ENCODE results near the gene SH2D3C.
"Not testable (repeated sequence)": the region's sequence is repeated elsewhere in the genome, so short reads cannot be mapped to it uniquely, and the experiment has no call there.

The SH2D3C gene

GRCh38 chr9:127767410-127767809, 11.1 kb downstream of the SH2D3C start:
- peak; percentile 32 for DNase-seq

- no peak for DNase-seq
Measured at GRCh38 chr9:127765418-127765817, 13.0 kb downstream of the SH2D3C start.

GRCh38 chr9:127763918-127764384, 14.5 kb downstream of the SH2D3C start:
- DNase-seq = peak; percentile 31

- DNase-seq = no peak
Measured at GRCh38 chr9:127762111-127762676, 16.3 kb downstream of the SH2D3C start.

GRCh38 chr9:127761491-127761956, 16.9 kb downstream of the SH2D3C start:
- DNase-seq = no peak

GRCh38 chr9:127761061-127761460, 17.4 kb downstream of the SH2D3C start:
- no peak for DNase-seq

GRCh38 chr9:127758843-127759242, 19.6 kb downstream of the SH2D3C start:
- no peak for DNase-seq

GRCh38 chr9:127756776-127757175, 21.7 kb downstream of the SH2D3C start:
- DNase-seq = not testable (repeated sequence)

- no peak for DNase-seq
Measured at GRCh38 chr9:127756233-127756632, 22.2 kb downstream of the SH2D3C start.

- DNase-seq = no peak
Measured at GRCh38 chr9:127755061-127756060, 23.1 kb downstream of the SH2D3C start.

GRCh38 chr9:127754099-127755060, 24.1 kb downstream of the SH2D3C start:
- no peak for DNase-seq

- DNase-seq = no peak
Measured at GRCh38 chr9:127753622-127754021, 24.8 kb downstream of the SH2D3C start.

GRCh38 chr9:127753148-127753547, 25.3 kb downstream of the SH2D3C start:
- DNase-seq = no peak

GRCh38 chr9:127751269-127752054, 27.0 kb downstream of the SH2D3C start:
- DNase-seq = no peak

- no peak for DNase-seq
Measured at GRCh38 chr9:127749090-127749787, 29.2 kb downstream of the SH2D3C start.

- peak; percentile 50 for DNase-seq
Measured at GRCh38 chr9:127746959-127747569, 31.4 kb downstream of the SH2D3C start.

- no peak for DNase-seq
Measured at GRCh38 chr9:127744398-127745110, 33.9 kb downstream of the SH2D3C start.

GRCh38 chr9:127742435-127743088, 35.9 kb downstream of the SH2D3C start:
- no peak for DNase-seq

GRCh38 chr9:127741831-127742434, 36.5 kb downstream of the SH2D3C start:
- no peak for DNase-seq

Data from CD4-positive, alpha-beta T cell treated with Interleukin-21 for 1 hour (primary cell).